Measurements from ENCODE around the gene GDI2. TPM values are rescaled to one million over a fixed set of nuclear protein-coding genes. Genes with fewer than 3 reads are reported as not detected.

GDI2 gene
- total RNA-seq, 2 experiments from 2014 or later, result 277 to 288 TPM

DNA sequence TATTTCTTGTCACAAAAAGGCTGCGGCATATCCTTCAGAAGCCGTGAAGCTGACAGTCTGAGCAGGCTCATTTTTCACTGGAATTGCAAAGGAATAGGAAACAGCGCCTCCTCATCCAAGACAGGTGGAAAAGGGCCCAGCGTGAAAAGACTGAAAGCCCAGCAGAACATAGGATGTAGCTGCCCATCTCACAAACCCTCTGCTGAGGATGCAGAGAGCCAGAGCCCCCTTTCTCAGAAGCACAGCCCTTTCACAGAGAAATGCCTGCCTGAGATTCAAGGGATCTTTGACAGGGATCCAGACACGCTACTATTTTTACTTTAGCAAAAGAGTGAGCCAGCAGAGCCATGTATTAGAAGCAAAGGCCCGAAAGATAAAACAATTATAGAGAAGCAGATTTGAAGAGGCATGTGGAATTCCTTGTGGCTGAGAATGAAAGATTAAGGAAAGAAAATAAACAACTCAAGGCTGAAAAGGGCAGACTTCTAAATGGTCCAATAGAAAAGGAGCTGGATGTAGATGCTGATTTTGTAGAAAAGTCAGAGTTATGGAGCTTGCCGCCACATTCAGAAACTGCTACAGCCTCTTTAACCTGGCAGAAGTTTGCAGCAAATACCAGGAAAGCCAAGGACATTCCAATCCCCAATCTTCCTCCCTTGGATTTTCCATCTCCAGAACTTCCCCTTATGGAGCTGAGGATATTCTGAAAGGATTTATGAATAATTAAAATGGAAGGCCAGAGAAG lies 36.9 kb downstream of the GDI2 start:
- CTCF ChIA-PET, result interaction anchor here (1.2 kb wide), 1 partner anchor 98 kb away, joined by 5 read pairs; no protein-coding TSS in a partner anchor
- intact Hi-C loops (cut with micrococcal nuclease), result loop anchor here (5.0 kb wide), 1 partner anchor 36 kb away; the partner anchor contains the start of gene GDI2
- Mint-ChIP-seq H3K36me3 (ENCODE audit: low read depth) (peaks cover 41% of the 10 kb centered on the region), H3K9me3 (peaks cover 4% of the 10 kb centered on the region), H3K27ac (peak overlapping the region; percentile 74), H3K4me3 (peak overlapping the region; percentile 26), H3K27me3 (ENCODE audit: low read depth) (no peaks in the 10 kb centered on the region), H3K4me1 (ENCODE audit: low read depth) (peaks cover 56% of the 10 kb centered on the region)
- DNase-seq, result no peak

DNA sequence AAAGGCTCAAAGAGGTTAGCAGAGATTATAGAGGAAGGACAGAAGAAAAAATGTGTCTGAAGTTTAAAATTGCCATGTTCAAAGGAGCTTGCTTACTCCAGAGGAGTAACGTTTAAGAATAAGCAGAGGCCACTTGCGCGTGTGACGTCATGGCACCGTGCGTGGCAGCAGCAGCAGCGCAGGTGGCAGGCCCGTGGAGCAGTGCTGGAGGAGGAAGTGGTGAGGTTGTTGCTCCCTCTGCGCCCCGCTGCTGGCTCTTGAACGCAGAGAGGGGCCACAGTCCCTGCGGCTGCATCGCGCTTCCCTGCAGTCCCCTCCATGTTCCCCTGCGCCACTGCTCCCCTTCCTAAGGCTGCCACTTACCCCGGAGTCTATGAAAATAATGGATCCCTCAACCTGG lies 37.5 kb downstream of the GDI2 start:
- intact Hi-C loops (cut with micrococcal nuclease), result loop anchor here (5.0 kb wide), 1 partner anchor 37 kb away; the partner anchor contains the start of gene GDI2
- CTCF ChIA-PET, result interaction anchor here (1.2 kb wide), 1 partner anchor 98 kb away, joined by 5 read pairs; no protein-coding TSS in a partner anchor
- Mint-ChIP-seq H3K36me3 (ENCODE audit: low read depth) (peaks cover 39% of the 10 kb centered on the region), H3K27me3 (ENCODE audit: low read depth) (no peaks in the 10 kb centered on the region), H3K4me1 (ENCODE audit: low read depth) (peaks cover 52% of the 10 kb centered on the region), H3K4me3 (peak overlapping the region; percentile 26), H3K9me3 (peaks cover 4% of the 10 kb centered on the region), H3K27ac (peak overlapping the region; percentile 74)
- DNase-seq, result peak; percentile 86

DNA sequence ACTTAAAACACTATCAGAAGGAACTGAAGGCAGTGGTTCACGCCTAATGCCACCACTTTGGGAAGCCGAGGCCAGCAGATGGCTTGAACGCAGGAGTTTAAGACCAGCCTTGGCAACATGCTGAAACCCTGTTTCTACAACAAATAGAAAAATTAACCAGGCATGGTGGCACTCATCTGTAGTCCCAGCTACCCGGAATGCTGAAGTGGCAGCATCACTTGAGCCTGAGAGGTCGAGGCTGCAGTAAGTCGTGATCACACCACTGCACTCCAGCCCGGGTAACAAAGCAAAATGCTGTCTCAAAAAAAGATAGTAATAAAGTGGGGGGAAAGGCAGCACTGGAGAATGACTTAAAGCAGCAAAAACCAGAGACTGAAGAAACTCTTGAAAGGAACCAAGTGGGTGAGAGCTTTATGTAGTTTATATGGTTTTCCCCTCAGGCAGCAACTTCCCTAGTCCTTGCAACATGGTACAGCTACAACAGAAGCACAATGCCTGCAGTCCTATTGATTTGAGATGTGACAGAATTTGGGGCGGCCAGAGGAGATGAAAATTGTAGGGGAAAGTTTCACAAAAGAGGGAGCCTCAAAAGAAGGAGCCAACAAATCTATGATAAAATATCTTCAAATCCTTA lies 38.1 kb downstream of the GDI2 start:
- Mint-ChIP-seq H3K4me3 (no peak overlapping the region), H3K27me3 (ENCODE audit: low read depth) (no peaks in the 10 kb centered on the region), H3K27ac (peak overlapping the region; percentile 74), H3K36me3 (ENCODE audit: low read depth) (peaks cover 41% of the 10 kb centered on the region), H3K9me3 (peaks cover 4% of the 10 kb centered on the region), H3K4me1 (ENCODE audit: low read depth) (peaks cover 47% of the 10 kb centered on the region)
- CTCF ChIA-PET, result interaction anchor here (1.2 kb wide), 1 partner anchor 99 kb away, joined by 5 read pairs; no protein-coding TSS in a partner anchor
- intact Hi-C loops (cut with micrococcal nuclease), result loop anchor here (5.0 kb wide), 1 partner anchor 37 kb away; the partner anchor contains the start of gene GDI2
- DNase-seq, result no peak

DNA sequence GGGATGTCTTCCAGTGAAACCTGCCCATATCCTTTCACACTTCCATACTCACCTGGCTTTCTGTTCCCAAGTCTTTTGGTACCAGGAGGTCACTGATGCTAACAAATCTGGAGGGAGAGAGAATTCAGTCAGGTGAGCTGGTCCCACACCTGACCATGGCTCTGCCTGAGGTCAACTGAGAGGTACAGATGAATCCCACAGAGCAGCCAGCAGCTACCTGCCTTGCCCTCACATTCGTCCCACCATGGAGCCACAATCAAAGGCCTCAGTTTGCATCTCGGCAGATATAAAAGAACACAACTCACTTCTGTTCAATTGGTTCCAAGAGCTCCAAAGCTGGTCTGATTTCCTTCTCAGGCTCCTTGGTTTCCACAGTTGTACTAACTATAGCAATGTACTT lies 47.0 kb downstream of the GDI2 start:
- DNase-seq, result no peak
- intact Hi-C loops (cut with micrococcal nuclease), result no loop called here
- Mint-ChIP-seq H3K27ac (peak overlapping the region; percentile 33), H3K4me1 (ENCODE audit: low read depth) (peaks cover 12% of the 10 kb centered on the region), H3K9me3 (no peaks in the 10 kb centered on the region), H3K27me3 (ENCODE audit: low read depth) (no peaks in the 10 kb centered on the region), H3K4me3 (no peak overlapping the region), H3K36me3 (ENCODE audit: low read depth) (peaks cover 51% of the 10 kb centered on the region)
- CTCF ChIA-PET, result no interaction called here

- intact Hi-C loops (cut with micrococcal nuclease), result no loop called here
- peaks cover 53% of the 10 kb centered on the region for H3K36me3 Mint-ChIP-seq (ENCODE audit: low read depth)
- no peak overlapping the region for H3K4me3 Mint-ChIP-seq
- H3K27ac Mint-ChIP-seq, result peak overlapping the region; percentile 33
- no peaks in the 10 kb centered on the region for H3K9me3 Mint-ChIP-seq
- CTCF ChIA-PET, result no interaction called here
- DNase-seq, result no peak
- peaks cover 12% of the 10 kb centered on the region for H3K4me1 Mint-ChIP-seq (ENCODE audit: low read depth)
- no peaks in the 10 kb centered on the region for H3K27me3 Mint-ChIP-seq (ENCODE audit: low read depth)
These were observed 47.6 kb downstream of the GDI2 start for GRCh38 chr10:5765617-5766016.

DNA sequence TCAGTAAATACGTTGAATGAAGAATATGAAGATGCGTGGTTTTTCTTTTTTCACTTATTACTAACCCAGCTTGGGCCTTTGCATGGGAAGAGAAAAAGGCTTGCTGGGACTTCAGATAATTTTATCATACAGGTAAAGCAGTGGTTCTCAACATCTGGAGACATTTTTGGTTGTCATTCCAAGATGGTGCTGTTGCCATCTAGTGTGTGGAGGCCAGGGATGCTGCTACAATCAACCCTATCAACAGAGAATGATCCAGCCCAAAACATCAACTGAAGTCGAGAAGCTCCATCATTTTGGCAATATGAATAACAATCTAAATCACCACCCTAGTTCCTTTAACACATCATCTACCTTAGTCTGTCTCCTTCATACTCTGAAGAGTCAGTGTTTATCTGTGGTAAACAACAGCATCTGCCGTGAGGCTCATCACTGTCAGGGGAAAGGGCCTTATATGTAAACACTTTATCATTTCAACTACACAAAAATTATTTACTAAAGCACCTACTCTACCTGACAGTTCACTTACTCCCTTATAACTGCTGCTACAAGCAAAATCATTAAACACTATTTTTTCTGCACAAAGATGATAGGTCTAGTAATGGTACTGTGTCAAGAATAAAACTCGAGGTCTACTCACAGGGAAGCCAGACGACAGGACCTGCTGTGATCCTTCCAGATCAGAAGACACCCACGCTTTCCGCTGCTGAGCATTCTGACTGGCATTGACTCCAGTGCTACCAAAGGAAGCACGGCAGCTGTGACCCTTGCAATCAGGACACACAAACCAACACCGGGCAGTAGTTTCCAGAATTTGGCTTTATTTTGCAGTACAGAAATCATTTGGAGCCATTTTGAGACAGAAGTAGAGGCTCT lies 48.6 kb downstream of the GDI2 start:
- Mint-ChIP-seq H3K36me3 (ENCODE audit: low read depth) (peaks cover 55% of the 10 kb centered on the region), H3K4me1 (ENCODE audit: low read depth) (peaks cover 12% of the 10 kb centered on the region), H3K4me3 (no peak overlapping the region), H3K27ac (peak overlapping the region; percentile 67), H3K27me3 (ENCODE audit: low read depth) (no peaks in the 10 kb centered on the region), H3K9me3 (no peaks in the 10 kb centered on the region)
- peak; percentile 33 for DNase-seq
- CTCF ChIA-PET, result no interaction called here
- intact Hi-C loops (cut with micrococcal nuclease), result no loop called here

GRCh38 chr10:5762531-5762930 lies 50.7 kb downstream of the GDI2 start:
- CTCF ChIA-PET, result interaction anchor here (0.7 kb wide), 1 partner anchor 74 kb away, joined by 3 read pairs; no protein-coding TSS in a partner anchor
- H3K4me3 Mint-ChIP-seq, result no peak overlapping the region
- no peak for DNase-seq
- no peaks in the 10 kb centered on the region for H3K27me3 Mint-ChIP-seq (ENCODE audit: low read depth)
- H3K36me3 Mint-ChIP-seq (ENCODE audit: low read depth), result peaks cover 56% of the 10 kb centered on the region
- peaks cover 12% of the 10 kb centered on the region for H3K4me1 Mint-ChIP-seq (ENCODE audit: low read depth)
- intact Hi-C loops (cut with micrococcal nuclease), result no loop called here
- no peak overlapping the region for H3K27ac Mint-ChIP-seq
- no peaks in the 10 kb centered on the region for H3K9me3 Mint-ChIP-seq

- no peak overlapping the region for H3K27ac Mint-ChIP-seq
- peaks cover 51% of the 10 kb centered on the region for H3K36me3 Mint-ChIP-seq (ENCODE audit: low read depth)
- no peak overlapping the region for H3K4me3 Mint-ChIP-seq
- peaks cover 12% of the 10 kb centered on the region for H3K4me1 Mint-ChIP-seq (ENCODE audit: low read depth)
- CTCF ChIA-PET, result no interaction called here
- no peaks in the 10 kb centered on the region for H3K9me3 Mint-ChIP-seq
- no peak for DNase-seq
- H3K27me3 Mint-ChIP-seq (ENCODE audit: low read depth), result no peaks in the 10 kb centered on the region
- intact Hi-C loops (cut with micrococcal nuclease), result no loop called here
These were observed 52.0 kb downstream of the GDI2 start for GRCh38 chr10:5761220-5761619.

GRCh38 chr10:5760515-5760914 lies 52.7 kb downstream of the GDI2 start:
- H3K36me3 Mint-ChIP-seq (ENCODE audit: low read depth), result peaks cover 45% of the 10 kb centered on the region
- CTCF ChIA-PET, result no interaction called here

DNA sequence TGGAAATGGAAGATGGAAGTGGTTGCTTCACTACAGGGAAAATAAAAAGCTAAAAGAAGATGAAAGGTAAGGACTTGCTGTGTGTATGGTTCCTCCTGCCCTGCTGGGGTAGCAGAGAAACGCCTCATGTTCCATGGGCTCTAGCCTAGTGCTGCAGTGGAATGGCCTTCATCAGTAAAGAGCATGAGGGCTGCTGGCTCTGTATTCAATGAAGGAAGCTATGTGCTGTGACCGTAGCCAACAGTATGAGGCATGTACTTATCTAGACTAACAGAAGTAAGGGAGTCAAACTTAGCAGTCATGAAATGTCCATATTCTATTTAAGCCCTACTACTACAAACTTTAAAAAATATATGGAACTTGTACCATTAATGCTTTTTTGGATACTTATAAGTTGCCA lies 54.3 kb downstream of the GDI2 start:
- H3K27me3 Mint-ChIP-seq (ENCODE audit: low read depth), result no peaks in the 10 kb centered on the region
- intact Hi-C loops (cut with micrococcal nuclease), result no loop called here
- DNase-seq, result no peak
- no peak overlapping the region for H3K4me3 Mint-ChIP-seq
- peaks cover 39% of the 10 kb centered on the region for H3K36me3 Mint-ChIP-seq (ENCODE audit: low read depth)
- H3K27ac Mint-ChIP-seq, result peak overlapping the region; percentile 54
- no peaks in the 10 kb centered on the region for H3K9me3 Mint-ChIP-seq
- CTCF ChIA-PET, result interaction anchor here (0.6 to 1.2 kb wide), 2 partner anchors 15 to 129 kb away, joined by 3 read pairs; no protein-coding TSS in a partner anchor
- peaks cover 4% of the 10 kb centered on the region for H3K4me1 Mint-ChIP-seq (ENCODE audit: low read depth)

More at GRCh38 chr10:5760515-5760914, 52.7 kb downstream of the GDI2 start:
- intact Hi-C loops (cut with micrococcal nuclease), result no loop called here
- H3K27me3 Mint-ChIP-seq (ENCODE audit: low read depth), result no peaks in the 10 kb centered on the region
- DNase-seq, result no peak
- H3K27ac Mint-ChIP-seq, result no peak overlapping the region
- H3K4me1 Mint-ChIP-seq (ENCODE audit: low read depth), result peaks cover 10% of the 10 kb centered on the region
- no peaks in the 10 kb centered on the region for H3K9me3 Mint-ChIP-seq
- H3K4me3 Mint-ChIP-seq, result no peak overlapping the region

DNA sequence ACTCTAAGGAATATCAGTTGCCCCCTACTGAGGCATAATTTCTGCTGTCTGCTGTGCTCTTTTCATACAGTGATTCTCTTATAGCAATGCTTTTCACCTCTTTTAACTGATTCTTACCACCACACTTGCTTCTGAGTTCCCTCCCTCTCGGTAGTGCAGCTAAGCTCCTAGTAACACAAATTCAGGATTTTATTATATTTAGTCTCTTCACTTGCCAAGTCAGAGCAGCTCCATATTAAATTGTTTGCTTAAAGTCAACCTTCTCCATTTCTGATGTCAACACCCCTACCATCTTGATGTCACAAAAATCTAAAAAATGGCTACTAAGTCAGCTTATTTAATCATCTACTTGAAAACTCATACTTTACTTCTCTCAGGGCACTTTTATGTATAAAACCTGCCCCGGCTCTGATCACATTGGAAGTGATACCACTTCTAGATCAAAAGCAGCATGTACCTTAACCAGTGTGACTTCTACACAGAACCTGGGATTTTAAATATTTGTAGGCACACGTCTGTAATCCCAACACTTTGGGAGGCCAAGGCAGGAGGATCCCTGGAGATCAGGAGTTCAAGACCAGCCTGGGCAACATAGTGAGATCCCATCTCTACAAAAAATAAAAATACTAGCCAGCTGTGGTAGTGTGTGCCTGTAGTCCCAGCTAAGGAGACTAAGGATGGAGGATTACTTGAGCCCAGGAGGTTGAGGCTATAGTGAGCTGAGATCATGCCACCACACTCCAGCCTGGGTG lies 55.3 kb downstream of the GDI2 start:
- Mint-ChIP-seq H3K9me3 (no peaks in the 10 kb centered on the region), H3K4me1 (ENCODE audit: low read depth) (peaks cover 13% of the 10 kb centered on the region), H3K27me3 (ENCODE audit: low read depth) (no peaks in the 10 kb centered on the region), H3K4me3 (no peak overlapping the region), H3K36me3 (ENCODE audit: low read depth) (peaks cover 39% of the 10 kb centered on the region), H3K27ac (peak overlapping the region; percentile 3)
- DNase-seq, result no peak
- intact Hi-C loops (cut with micrococcal nuclease), result no loop called here
- CTCF ChIA-PET, result interaction anchor here (1.0 kb wide), 1 partner anchor 36 kb away, joined by 3 read pairs; no protein-coding TSS in a partner anchor
